ENCODE data around the gene BTBD9. TPM values are rescaled to one million over a fixed set of nuclear protein-coding genes. Genes with fewer than 3 reads are reported as not detected.
A peak's percentile ranks its signal among the peaks of the same experiment; 100 is the strongest.

Gene BTBD9
- total RNA-seq, 1 experiment from 2014 or later: 10.8 TPM

GRCh38 chr6:38646166-38646878 lies 6.6 kb upstream of the BTBD9 start:
- H3K4me1 ChIP-seq (replicated peaks; ENCODE audit: insufficient read depth): no peaks in the 10 kb centered on the region
- no peaks in the 10 kb centered on the region for H3K9me3 ChIP-seq (ENCODE audit: insufficient read depth, low read depth)
- no peak overlapping the region for H2AFZ ChIP-seq
- no peaks in the 10 kb centered on the region for H3F3A ChIP-seq (ENCODE audit: insufficient read depth, low read depth)
- POLR2A ChIA-PET (ENCODE audit: unreplicated experiment): no interaction called here
- intact Hi-C loops (cut with micrococcal nuclease; ENCODE audit: unreplicated experiment): no loop called here
- H3K4me3 ChIP-seq: no peak overlapping the region
- H3K27me3 ChIP-seq (ENCODE audit: insufficient read depth, low read depth): no peaks in the 10 kb centered on the region
- TF ChIP-seq EZH2 (IDR thresholded peaks at IDR 0.05; ENCODE audit: low read depth): no peak
- TF ChIP-seq, protein P1, sequence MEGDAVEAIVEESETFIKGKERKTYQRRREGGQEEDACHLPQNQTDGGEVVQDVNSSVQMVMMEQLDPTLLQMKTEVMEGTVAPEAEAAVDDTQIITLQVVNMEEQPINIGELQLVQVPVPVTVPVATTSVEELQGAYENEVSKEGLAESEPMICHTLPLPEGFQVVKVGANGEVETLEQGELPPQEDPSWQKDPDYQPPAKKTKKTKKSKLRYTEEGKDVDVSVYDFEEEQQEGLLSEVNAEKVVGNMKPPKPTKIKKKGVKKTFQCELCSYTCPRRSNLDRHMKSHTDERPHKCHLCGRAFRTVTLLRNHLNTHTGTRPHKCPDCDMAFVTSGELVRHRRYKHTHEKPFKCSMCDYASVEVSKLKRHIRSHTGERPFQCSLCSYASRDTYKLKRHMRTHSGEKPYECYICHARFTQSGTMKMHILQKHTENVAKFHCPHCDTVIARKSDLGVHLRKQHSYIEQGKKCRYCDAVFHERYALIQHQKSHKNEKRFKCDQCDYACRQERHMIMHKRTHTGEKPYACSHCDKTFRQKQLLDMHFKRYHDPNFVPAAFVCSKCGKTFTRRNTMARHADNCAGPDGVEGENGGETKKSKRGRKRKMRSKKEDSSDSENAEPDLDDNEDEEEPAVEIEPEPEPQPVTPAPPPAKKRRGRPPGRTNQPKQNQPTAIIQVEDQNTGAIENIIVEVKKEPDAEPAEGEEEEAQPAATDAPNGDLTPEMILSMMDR (conservative IDR thresholded peaks at IDR 0.05): no peak
- H3K36me3 ChIP-seq (ENCODE audit: low read depth): no peaks in the 10 kb centered on the region
- CTCF ChIA-PET: no interaction called here
- H3K4me2 ChIP-seq: no peak overlapping the region
- H3K27ac ChIP-seq: no peak overlapping the region
- DNase-seq: no peak
- no peaks in the 10 kb centered on the region for H3K79me2 ChIP-seq (ENCODE audit: low read depth)
- BruUV-seq (replicated peaks): no TSS peak
- H3K9me2 ChIP-seq (ENCODE audit: insufficient read depth): no peaks in the 10 kb centered on the region
- H4K20me1 ChIP-seq (ENCODE audit: insufficient read depth): no peaks in the 10 kb centered on the region

- H3K27me3 ChIP-seq (ENCODE audit: insufficient read depth, low read depth): no peaks in the 10 kb centered on the region
- no peak for TF ChIP-seq EZH2 (IDR thresholded peaks at IDR 0.05; ENCODE audit: low read depth)
- TF ChIP-seq, protein P1 (conservative IDR thresholded peaks at IDR 0.05): no peak
- no peak overlapping the region for H3K27ac ChIP-seq
- no peak overlapping the region for H3K4me2 ChIP-seq
- H3K9me2 ChIP-seq (ENCODE audit: insufficient read depth): no peaks in the 10 kb centered on the region
- H3K36me3 ChIP-seq (ENCODE audit: low read depth): no peaks in the 10 kb centered on the region
- no peak for DNase-seq
- no peak overlapping the region for H2AFZ ChIP-seq
- H3K79me2 ChIP-seq (ENCODE audit: low read depth): no peaks in the 10 kb centered on the region
- H3K4me3 ChIP-seq: no peak overlapping the region
- no peaks in the 10 kb centered on the region for H4K20me1 ChIP-seq (ENCODE audit: insufficient read depth)
- peaks cover 9% of the 10 kb centered on the region for H3K4me1 ChIP-seq (replicated peaks; ENCODE audit: insufficient read depth)
- BruUV-seq (replicated peaks): no TSS peak
- H3K9me3 ChIP-seq (ENCODE audit: insufficient read depth, low read depth): no peaks in the 10 kb centered on the region
- POLR2A ChIA-PET (ENCODE audit: unreplicated experiment): no interaction called here
- intact Hi-C loops (cut with micrococcal nuclease; ENCODE audit: unreplicated experiment): no loop called here
- CTCF ChIA-PET: no interaction called here
- no peaks in the 10 kb centered on the region for H3F3A ChIP-seq (ENCODE audit: insufficient read depth, low read depth)
Observed at GRCh38 chr6:38644951-38645350, 5.2 kb upstream of the BTBD9 start.

DNA sequence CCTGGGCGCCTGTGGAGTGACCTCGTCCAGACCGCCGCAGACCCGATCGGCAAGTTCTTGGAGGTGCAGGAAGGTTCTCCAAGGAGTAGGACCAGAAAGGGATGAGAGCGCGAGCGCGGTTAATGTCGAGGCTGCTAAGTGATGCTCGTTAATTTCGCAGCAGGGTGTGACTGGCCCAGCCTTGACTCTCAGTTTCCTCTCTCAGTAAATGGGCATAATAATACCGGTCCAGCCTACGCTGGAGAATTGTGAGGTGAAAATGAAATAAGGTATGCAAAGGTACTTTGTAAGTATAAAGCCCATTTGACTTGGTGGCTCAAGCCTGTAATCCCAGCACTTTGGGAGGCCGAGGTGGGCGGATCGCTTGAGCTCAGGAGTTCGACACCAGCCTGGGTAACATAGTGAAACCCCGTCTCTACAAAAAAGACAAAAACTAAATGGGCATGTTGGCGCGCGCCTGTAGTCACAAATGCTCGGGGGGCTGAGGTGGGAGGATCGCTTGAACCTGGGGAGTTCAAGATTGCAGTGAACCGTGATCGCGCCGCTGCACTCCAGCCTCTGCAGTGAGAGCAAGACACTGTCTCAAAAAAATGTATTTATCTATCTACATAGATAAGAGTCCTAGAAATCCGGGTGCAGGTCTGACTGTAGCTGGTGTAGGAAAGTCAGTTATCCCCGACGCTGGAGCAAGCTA lies 634 bp upstream of the BTBD9 start:
- H3K27me3 ChIP-seq (ENCODE audit: insufficient read depth, low read depth): no peaks in the 10 kb centered on the region
- H3K9me3 ChIP-seq (ENCODE audit: insufficient read depth, low read depth): no peaks in the 10 kb centered on the region
- intact Hi-C loops (cut with micrococcal nuclease; ENCODE audit: unreplicated experiment): no loop called here
- TF ChIP-seq, protein P1 (conservative IDR thresholded peaks at IDR 0.05): no peak
- no peak for TF ChIP-seq EZH2 (IDR thresholded peaks at IDR 0.05; ENCODE audit: low read depth)
- BruUV-seq (replicated peaks): TSS peak; percentile 46
- peaks cover 11% of the 10 kb centered on the region; the same call in 1 of the 2 replicates for H3F3A ChIP-seq (ENCODE audit: insufficient read depth, low read depth)
- no peaks in the 10 kb centered on the region for H3K36me3 ChIP-seq (ENCODE audit: low read depth)
- peak overlapping the region; percentile 80 for H3K4me2 ChIP-seq
- H3K27ac ChIP-seq: 0 out of 2 replicates have a peak overlapping the region, but pooled peaks have one; percentile 28
- peak overlapping the region; percentile 93 for H2AFZ ChIP-seq
- peaks cover 15% of the 10 kb centered on the region; the same call in 1 of the 2 replicates for H3K79me2 ChIP-seq (ENCODE audit: low read depth)
- H3K4me3 ChIP-seq: peak overlapping the region; percentile 93
- DNase-seq: peak in 1 of 2 experiments; percentile 50
- ChIA-PET POLR2A (ENCODE audit: unreplicated experiment) (no interaction called here), CTCF (interaction anchor here (0.5 kb wide), 1 partner anchor 1064 kb away, joined by 3 read pairs; no protein-coding TSS in a partner anchor)
- peaks cover 17% of the 10 kb centered on the region for H3K4me1 ChIP-seq (replicated peaks; ENCODE audit: insufficient read depth)
- H3K9me2 ChIP-seq (ENCODE audit: insufficient read depth): no peaks in the 10 kb centered on the region
- no peaks in the 10 kb centered on the region for H4K20me1 ChIP-seq (ENCODE audit: insufficient read depth)

Data from PC-9 (cell line).